ENCODE results near the gene KCTD4.

- TF ChIP-seq CTCF (IDR thresholded peaks at IDR 0.05) (no peak), POLR2AphosphoS5 (IDR thresholded peaks at IDR 0.05) (no peak), POLR2A (IDR thresholded peaks at IDR 0.05) (no peak)
Measured at GRCh38 chr13:45228002-45228401, 27.2 kb upstream of the KCTD4 start.
